GM12873 (cell line): ENCODE data around the gene FOXL2NB.

Source experiments
- CTCF ChIP-seq: IDR thresholded peaks from 2 replicates; pipeline ENCODE4 v1.5.1; 2012; ENCODE audit warnings: low read depth, mild to moderate bottlenecking, moderate library complexity, low read length, control low read depth; ENCODE audit not compliant: insufficient read depth; ENCODE audit errors: missing control alignments

Gene FOXL2NB

GRCh38 chr3:138964923-138965322 is 17.9 kb downstream of the FOXL2NB start:
- no peak for TF ChIP-seq CTCF

DNA sequence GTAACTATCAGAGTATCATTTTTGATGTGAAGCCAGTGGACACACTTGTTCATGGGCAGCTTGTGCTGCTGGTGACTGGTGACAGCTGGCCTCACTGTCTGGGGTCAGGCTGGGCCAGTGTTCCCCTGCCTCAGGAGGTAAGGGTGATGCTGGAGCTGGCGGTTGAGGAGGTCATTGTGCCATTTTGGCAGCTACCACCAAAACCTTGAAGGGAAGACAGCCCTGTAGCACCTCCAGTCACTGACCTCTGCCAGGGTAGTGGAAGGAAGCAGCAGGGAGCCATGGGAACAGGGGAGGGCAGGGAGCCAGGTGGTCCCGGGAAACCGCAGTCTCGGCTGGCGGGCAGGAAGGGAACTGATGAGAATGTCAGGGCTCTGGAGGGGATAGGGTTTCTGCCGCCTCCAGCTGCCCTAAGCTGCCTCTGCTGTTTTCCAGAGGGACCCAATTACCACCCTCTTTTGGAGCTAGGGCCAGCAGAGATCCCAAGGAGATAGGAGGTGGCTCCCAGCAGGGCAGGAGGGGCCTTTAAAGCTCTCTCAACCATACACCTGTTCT is 24.8 kb downstream of the FOXL2NB start:
- TF ChIP-seq CTCF, result no peak

GRCh38 chr3:138972941-138973340 is 25.9 kb downstream of the FOXL2NB start:
- TF ChIP-seq CTCF, result no peak

DNA sequence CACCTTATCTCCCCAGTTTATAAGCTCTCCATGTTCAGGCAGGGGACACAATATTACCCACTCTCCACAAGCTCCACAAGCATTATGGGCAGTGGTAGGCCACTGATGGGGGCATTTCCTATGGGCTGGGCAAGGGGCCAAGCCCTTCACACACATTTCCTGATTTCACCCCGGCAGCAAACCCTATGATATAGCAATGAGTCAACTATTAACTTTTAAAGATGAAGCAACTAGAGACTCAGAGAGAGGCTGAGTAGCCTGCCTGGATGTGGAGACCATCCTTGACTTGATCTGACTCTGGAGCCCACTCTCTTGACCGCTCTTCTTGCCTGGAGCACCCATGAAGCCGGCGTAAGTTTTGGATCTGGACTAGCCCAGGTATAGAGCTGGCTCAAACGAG is 27.4 kb downstream of the FOXL2NB start:
- TF ChIP-seq CTCF, result no peak

DNA sequence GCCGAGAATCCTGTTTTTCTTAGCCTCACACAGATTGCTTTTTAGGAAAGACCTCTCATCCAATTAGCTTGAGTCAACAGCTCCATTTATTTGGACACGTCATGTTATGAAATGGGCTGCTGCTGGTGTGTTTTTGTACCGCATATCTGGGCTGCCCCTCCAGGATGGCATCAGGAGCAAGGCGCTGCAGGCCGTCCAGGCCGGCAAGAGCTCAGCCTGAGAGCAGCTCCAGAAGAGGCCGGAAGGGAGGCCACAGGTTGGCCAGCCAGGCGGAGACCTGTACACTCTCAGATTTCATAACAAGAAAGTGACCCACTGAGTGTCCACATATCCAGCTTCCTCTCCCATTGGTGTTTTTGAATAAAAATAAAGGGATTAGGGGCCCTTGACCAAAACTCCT is 28.3 kb downstream of the FOXL2NB start:
- no peak for TF ChIP-seq CTCF

GRCh38 chr3:138976047-138976446 is 29.0 kb downstream of the FOXL2NB start:
- no peak for TF ChIP-seq CTCF

- TF ChIP-seq CTCF, result no peak
Observed at GRCh38 chr3:138984816-138985215, 37.8 kb downstream of the FOXL2NB start.
